Skin epidermis (tissue), 12 donors: ENCODE results near the gene RFC2.
A peak's percentile ranks its signal among the peaks of the same experiment; 100 is the strongest.
"Not testable (repeated sequence)": the region's sequence is repeated elsewhere in the genome, so short reads cannot be mapped to it uniquely, and the experiment has no call there.

Source experiments
- H3K27ac ChIP-seq, 21 experiments: fragments of 200-600 bp; sonication (generic) in 11 of 21; one replicate each; pipeline ENCODE4 v1.5.0; 2020; ENCODE audit warnings: mild to moderate bottlenecking in 3 of 21, inconsistent platforms in 2 of 21, moderate library complexity in 2 of 21
- H3K4me3 ChIP-seq, 7 experiments: fragments of 200-600 bp; sonication (generic) in 2 of 7; one replicate each; pipeline ENCODE4 v1.5.0; 2020; ENCODE audit warnings: inconsistent platforms in 2 of 7, mild to moderate bottlenecking in 2 of 7, moderate library complexity in 1 of 7

Gene RFC2

DNA sequence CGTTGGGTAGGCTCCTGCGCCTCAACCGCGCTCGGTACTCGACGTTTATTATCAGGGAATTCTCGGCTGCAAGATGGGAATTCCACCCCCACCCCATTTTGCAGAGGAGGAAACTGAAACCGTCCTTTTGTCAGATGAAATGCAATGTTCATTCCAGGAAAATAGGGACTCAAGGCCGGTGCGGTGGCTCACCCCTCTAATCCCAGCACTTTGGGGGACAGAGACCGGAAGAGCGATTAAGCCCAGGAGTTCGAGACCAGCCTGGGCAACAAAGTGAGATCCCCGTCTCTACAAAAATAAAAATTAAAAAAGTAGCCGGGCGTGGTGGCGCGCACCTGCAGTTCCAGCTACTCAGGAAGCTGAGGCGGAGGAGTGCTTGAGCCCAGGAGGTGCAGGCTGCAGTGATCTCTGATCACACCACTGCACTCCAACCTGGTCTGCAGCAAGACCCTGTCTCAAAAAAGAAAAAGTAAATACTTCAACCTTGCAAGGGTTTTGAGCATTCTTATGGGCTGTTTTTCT is 720 bp upstream of the RFC2 start:
- peak overlapping the region; percentile 69 to 89 (median 81) for H3K4me3 ChIP-seq
- peak overlapping the region; percentile 60 to 98 (median 94) for H3K27ac ChIP-seq

DNA sequence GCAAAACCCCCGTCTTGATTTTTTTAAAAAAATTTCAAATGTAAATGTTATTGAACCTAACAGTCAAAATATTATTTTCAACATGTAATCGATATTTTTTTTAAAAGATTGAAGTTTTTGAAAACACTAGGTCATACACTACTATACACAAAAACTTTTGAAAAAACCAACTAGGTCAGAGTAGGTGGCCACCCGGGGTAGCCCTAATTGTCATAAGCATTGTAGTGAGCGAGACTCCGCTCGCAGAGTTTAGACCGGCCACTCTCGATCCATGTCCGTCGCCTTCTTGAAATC is 417 bp downstream of the RFC2 start:
- Histone ChIP-seq H3K27ac (peak overlapping the region; percentile 42 to 98 (median 94)), H3K4me3 (peak overlapping the region; percentile 69 to 89 (median 81))

DNA sequence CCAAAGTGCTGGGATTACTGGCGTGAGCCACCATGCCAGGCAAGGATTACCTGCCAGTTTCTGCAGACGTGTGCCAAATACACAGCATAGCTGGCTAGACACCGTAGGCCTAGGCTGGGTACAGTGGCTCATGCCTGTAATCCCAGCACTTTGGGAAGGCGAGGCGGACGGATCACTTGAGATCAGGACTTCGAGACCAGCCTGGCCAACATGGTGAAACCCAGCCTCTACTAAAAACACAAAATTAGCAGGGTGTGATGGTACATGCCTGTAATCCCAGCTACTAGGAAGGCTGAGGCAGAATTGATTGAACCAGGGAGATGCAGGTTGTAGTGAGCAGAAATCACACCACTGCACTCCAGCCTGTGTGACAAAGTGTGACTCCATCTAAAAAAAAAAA is 868 bp downstream of the RFC2 start:
- H3K4me3 ChIP-seq = peak overlapping the region; percentile 69 to 89 (median 81)
- peak overlapping the region in 17 of 21 experiments; percentile 76 to 98 (median 95) for H3K27ac ChIP-seq

DNA sequence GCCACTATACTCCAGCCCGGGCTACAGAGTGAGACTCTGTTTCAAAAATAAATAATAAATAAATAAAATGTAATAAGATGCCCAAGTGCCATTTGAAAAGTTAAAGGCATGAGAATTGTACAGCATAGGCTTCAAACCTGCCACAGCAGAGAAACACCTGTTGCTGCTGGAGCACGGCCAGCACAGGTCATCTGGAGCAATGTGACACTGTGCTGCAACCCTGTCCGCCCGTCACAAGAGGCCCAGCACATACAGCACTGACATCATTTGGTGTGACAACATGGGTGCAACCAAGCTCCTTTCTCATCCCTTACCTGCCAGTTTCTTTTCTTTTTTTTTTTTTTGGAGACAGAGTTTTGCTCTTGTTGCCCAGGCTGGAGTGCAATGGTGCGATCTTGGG is 1.3 kb downstream of the RFC2 start:
- peak overlapping the region in 10 of 21 experiments; percentile 90 to 98 (median 95) for H3K27ac ChIP-seq
- peak overlapping the region in 1 of 7 experiments; percentile 86 for H3K4me3 ChIP-seq

DNA sequence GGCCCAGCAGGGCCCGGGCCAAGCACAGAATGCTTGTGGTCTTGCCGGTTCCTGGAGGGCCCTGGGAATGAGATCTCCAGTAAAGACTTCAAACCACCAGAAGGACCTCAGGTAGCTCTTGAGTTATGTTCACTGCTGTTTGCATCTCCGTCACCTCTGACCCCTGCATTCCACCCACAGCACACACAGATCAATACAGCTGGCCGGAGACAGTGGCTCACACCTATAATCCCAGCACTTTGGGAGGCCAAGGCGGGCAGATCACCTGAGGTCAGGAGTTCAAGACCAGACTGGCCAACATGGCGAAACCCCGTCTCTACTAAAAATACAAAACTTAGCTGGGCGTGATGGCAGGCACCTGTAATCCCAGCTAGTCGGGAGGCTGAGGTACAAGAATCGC is 5.1 kb downstream of the RFC2 start:
- H3K27ac ChIP-seq, H3K4me3 ChIP-seq: not testable (repeated sequence)

DNA sequence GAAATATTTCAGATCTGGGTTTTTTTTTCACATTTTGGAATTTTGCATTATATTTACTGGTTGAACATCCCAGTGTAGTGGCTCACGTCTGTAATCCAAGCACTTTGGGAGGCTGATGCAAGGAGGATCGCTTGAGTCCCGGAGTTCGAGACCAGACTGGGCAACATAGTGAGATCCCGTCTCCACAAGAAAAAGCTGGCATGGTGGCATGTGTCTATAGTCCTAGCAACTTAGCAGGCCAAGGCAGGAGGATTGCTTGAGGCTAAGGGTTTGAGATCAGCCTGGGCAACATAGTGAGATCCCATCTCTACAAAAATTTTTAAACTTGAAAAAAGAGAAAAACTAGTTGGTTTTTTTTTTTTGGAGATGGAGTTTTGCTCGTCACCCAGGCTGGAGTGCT is 6.0 kb downstream of the RFC2 start:
- H3K4me3 ChIP-seq = no peak overlapping the region
- H3K27ac ChIP-seq = no peak overlapping the region

DNA sequence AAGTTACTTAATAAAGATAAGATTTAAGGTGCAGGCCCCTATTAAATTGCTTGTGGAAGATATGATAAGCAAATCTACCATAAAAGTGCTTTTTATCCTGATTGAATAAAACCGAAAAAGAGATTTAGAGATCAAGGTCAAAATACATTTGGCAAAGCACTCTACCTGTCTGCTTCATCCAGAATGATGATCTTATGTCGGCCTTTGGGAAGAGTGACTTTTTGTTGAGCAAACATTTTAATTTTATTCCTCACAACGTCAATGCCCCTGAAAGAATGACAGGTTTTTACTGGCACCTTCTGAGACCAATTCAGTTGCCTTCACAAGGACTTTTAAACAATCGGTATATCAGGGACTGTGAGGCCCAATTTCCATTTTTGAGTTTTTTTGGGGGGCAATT is 7.7 kb downstream of the RFC2 start:
- no peak overlapping the region for H3K27ac ChIP-seq
- H3K4me3 ChIP-seq = no peak overlapping the region

DNA sequence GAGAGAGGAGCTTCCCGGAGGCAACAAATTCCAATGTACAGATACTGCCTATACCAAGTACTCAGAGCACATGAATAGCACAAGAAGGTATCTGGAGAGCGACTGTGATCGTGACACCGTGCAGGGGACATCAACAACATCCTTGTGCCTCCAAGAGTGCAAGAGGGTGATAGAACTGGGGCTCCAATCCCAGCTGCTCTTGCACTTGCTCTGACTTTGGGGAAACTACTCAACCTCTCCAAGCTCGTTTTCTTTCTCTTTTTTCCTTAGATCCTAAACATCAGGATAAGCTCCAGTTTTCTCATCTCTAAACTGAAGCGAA is 12.1 kb downstream of the RFC2 start:
- H3K4me3 ChIP-seq = no peak overlapping the region
- peak overlapping the region in 2 of 21 experiments; percentile 16 to 21 for H3K27ac ChIP-seq

DNA sequence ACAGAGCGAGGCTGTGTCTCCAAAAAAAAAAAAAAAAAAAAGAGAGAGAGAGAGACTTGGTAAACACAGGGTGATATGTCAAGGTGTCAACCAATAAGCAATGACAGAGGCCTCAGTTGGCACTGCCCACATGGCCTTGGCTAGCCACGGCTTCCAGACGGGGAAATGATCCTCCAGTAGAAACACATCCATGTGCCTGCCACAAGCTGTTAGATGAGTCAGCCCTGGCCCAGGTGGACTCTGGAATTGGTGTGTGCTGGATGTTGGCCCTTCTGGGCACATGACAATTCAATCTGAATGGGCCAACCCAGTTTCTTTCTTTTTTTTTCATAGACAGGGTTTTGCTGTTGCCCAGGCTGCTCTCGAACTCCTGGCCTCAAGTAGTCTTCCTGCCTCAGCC is 13.7 kb downstream of the RFC2 start:
- no peak overlapping the region for H3K4me3 ChIP-seq
- H3K27ac ChIP-seq = no peak overlapping the region

DNA sequence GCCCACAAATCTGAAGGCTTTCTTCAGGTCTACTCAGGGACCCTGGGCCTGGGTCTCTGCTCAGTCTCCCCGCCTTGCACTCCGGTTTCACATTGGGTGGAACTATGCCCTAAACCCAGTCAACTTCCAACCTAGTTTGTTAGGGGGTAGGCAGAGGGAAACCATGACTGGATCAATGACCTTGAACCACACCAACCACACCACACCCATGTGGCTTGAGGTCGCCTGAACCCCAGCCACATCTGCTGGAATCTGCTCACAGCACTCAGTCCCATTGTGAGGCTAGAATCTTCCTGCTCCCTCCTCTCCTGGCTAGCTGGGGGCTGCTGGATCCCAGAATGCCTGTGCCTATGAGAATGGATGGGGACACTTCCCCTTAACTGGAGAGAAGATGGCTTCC is 17.9 kb downstream of the RFC2 start:
- no peak overlapping the region for H3K27ac ChIP-seq
- H3K4me3 ChIP-seq = no peak overlapping the region

DNA sequence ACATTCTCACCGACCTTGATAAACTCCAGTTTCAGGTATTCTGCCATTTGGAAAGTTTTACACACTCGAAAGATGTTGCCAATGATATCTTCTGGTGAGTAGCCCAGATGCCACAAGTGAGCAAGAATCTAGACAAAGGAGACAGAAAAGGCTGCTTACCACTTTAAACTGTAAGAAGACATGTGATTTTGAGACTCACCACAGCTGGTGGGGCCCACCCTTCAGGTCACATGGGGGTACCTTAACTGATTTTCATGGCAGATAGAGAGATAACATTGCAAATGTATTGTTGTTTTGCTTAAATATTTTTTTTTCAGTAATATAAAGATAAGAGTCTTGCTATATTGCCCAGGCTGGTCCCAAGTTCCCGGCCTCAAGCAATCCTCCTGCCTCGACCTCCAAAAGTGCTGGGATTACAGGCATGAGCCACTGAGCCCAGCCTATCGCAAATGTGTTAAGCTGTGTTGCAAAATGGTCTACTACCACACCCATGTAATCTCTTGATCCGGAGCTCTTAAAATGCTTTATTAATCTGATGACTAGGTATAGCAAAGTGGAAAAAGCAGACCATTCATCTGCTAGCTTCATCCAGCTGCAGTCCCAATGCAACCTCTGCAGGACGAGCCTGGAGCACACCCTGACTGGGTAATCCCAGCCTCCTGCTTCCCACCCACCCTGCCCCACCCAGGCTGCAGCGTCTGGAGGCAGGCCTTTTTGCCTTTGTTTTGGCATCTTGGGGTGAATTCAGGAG is 18.5 kb downstream of the RFC2 start:
- Histone ChIP-seq H3K4me3 (no peak overlapping the region), H3K27ac (no peak overlapping the region)

DNA sequence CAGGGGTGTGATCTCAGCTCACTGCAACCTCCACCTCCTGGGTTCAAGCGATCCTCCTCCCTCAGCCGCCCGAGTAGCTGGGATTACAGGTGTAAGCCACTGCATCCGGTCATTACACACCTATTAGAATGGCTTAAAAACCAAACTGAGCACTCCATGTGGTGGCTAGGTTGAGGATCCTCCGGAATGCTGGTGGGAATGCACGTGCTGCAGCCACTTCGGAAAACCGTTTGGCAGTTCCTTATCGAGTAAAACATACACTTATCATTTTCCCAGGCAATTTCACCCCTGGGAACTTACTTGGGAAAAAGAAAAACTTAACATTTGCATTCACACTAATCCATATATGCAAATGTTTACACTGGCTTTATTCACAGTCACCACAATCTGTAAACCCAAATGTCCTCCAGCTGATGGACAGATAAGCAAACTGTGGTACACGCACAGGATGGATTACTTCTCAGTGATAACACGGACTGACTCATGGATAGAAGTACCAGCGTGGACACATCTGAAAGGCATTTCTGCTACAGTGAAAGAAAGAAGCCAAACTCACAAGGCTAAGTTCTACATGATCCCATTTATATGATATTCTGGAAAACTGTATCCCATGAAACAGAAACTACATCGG is 20.4 kb downstream of the RFC2 start:
- Histone ChIP-seq H3K27ac (no peak overlapping the region), H3K4me3 (no peak overlapping the region)

DNA sequence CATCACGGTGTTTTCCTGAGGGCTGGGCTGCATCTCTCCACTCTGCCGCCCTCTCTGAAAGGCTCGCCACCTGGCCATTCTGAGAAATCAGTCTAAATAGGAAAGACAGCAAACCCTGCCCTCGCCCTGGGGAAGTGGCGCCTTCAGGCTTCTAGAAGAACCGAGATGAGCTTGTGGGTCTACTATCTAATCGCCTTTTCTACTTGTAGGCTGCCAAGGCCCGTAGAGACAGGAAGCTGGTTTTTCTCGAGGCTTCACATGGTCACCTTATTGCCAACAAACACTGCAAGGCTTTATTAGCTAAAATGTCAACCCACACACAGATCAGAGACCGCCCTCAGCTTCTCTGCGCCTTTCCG is 23.0 kb downstream of the RFC2 start:
- H3K27ac ChIP-seq = peak overlapping the region in 2 of 21 experiments; percentile 32 to 40

DNA sequence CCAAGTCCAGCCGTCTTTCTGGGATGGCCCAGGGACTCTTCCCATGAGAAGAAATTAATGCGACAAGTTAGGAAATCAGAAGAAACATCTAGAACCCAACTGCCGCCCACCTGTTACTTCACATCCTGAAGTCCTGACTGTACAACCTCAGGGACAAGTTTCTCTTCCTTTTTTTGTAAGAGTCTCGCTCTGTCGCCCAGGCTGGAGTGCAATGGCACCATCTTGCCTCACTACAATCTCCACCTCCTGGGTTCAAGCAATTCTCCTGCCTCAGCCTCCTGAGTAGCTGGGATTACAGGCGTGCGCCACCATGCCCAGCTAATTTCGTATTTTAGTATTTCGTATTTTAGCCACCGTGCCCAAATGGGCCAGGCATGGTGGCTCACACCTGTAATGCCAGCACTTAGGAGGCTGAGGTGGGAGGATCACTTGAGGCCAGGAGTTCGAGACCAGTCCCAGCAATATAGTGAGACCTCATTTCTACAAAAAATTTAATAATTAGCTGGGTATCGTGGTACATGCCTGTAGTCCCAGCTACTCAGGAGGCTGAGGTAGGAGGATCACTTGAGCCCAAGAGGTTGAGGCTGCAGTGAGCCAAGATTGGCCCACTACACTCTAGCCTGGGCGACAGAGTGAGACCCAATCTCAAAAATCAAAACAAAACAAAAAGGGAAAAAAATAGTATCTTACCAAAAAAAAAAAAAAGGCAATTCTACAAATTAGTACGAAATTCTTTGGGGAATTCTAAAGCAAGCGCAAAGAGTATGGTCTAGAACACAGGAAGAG is 23.6 kb downstream of the RFC2 start:
- Histone ChIP-seq H3K27ac (peak overlapping the region in 3 of 21 experiments; percentile 32 to 73 (median 40)), H3K4me3 (no peak overlapping the region)

More for the DNA sequence above, 23.0 kb downstream of the RFC2 start:
- H3K4me3 ChIP-seq = no peak overlapping the region

DNA sequence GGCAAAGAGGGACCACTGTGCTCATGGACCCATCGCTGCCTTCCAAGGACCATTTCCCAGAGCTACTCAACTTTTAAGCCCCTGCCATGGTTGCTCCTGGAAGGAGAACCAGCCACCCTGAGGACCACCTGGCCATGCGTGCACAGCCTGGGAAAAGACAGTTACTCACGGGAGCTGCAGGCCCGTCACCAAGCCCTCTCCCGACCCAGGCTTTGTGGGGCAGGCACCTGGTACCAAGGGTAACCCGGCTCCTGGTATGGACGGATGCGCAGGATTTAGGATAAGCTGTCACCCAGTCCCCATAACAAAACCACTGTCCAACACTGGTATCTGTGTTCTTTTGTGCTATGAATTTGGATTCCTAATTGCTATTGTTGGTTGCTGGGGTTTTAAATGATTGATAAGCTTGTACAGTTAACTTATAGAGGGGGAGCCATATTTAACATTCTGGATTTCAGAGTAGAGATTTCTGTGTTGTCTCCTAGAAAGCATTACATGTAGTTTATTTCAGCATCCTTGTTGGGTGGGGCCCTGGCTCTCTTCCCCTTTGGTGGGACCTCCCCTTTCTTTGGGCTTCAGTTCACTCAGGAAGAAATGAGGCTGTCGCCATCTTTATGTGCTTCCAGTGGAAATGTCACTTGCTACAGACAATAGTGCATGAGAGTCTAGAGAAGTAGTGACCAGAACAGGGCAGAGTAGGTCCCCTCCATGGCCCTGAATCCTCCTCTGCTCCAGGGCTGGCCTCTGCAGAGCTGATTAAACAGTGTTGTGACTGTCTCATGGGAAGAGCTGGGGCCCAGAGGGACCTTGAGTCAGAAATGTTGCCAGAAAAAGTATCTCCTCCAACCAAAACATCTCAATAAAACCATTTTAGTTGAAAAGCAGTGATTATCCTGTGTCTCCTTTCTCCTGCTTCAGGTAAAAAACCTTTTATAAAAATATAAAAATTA is 25.0 kb downstream of the RFC2 start:
- Histone ChIP-seq H3K27ac (peak overlapping the region in 1 of 21 experiments; percentile 73), H3K4me3 (no peak overlapping the region)

DNA sequence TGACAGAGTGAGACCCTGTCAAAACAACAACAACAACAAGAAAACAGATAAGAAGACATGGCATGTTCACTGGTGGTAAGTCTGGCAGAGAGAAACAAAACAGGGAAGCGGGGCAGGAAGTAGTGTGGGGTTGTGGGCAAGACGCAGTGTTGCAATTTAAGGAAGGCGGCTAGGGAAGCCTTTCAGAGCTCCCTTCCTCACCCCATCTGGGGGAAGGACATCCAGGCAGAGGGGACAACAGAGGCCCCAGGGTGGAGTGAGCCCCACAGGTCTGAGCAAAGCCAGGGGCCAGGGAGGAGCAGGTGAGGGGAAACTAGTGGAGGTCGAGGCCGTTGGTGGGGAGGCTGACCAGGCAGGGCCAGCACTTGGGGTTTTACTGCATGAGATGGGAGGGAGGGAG is 27.6 kb downstream of the RFC2 start:
- H3K27ac ChIP-seq = peak overlapping the region in 5 of 21 experiments; percentile 3 to 58 (median 19)

DNA sequence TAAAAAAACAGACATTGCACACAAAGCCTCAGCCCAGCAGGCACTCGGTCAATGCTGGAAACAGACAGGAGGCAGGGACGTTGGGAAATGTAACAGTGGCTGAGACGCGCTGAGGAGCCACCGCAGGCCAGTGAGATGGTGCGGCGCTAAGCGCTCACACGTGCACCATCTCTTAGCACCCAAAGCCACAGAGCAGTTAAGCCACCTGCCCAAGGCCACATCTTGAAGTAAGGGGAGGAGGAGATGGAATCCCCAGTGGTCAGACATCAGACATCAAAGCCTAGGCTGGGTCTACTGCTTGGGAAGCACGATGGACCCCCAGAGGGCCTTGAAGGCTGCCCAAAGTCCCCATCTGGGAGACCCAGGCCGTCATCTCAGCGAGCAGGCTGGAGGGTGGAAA is 28.8 kb downstream of the RFC2 start:
- Histone ChIP-seq H3K27ac (no peak overlapping the region), H3K4me3 (no peak overlapping the region)

More for the DNA sequence above, 27.6 kb downstream of the RFC2 start:
- H3K4me3 ChIP-seq = no peak overlapping the region

DNA sequence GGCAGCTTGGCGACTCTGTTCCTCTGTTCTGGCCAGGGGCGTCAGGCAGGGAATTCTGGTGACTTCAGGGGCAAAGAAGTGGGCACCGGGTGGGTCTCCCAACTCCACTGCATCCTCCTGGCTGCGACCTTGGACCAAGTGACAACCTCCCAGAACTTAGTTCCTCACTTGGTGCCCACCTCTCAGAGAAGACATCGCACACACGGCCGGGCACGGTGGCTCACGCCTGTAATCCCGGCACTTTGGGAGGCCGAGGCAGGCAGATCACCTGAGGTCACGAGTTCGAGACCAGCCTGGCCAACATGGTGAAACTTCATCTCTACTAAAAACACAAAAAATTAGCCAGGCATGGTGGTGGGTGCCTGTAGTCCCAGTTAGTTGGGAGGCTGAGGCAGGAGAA is 29.3 kb downstream of the RFC2 start:
- H3K4me3 ChIP-seq, H3K27ac ChIP-seq: not testable (repeated sequence)

DNA sequence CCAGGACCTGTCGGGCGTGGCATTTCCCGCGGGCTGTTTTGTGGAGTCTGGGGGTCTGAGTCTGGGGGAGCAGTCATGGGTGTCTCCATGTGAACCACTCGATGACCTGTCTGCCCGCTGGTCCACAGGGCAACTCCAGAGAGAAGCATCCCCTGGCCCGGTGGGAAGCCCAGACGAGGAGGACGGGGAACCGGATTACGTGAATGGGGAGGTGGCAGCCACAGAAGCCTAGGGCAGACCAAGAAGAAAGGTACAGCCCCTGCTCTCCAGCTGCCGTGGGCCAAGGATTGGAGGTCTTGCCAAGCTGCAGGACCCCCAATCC is 29.7 kb downstream of the RFC2 start:
- H3K27ac ChIP-seq = no peak overlapping the region
- H3K4me3 ChIP-seq = no peak overlapping the region
